ENCODE measurements around the gene NSL1. TPM values are rescaled to one million over a fixed set of nuclear protein-coding genes. Genes with fewer than 3 reads are reported as not detected.
"Not testable (repeated sequence)": the region's sequence is repeated elsewhere in the genome, so short reads cannot be mapped to it uniquely, and the experiment has no call there.

NSL1 gene
- total RNA-seq, 1 donor from 2014 or later: 28.7 TPM

GRCh38 chr1:212782422-212783154 lies 9.0 kb downstream of the NSL1 start:
- Mint-ChIP-seq H3K27ac (ENCODE audit: unreplicated experiment) (peak overlapping the region; percentile 38), H3K4me3 (ENCODE audit: unreplicated experiment) (no peak overlapping the region), H3K27me3 (ENCODE audit: unreplicated experiment) (no peaks in the 10 kb centered on the region), H3K4me1 (ENCODE audit: unreplicated experiment) (peaks cover 3% of the 10 kb centered on the region), H3K36me3 (ENCODE audit: unreplicated experiment) (peaks cover 18% of the 10 kb centered on the region), H3K9me3 (ENCODE audit: unreplicated experiment) (no peaks in the 10 kb centered on the region)
- TF ChIP-seq, protein P1, sequence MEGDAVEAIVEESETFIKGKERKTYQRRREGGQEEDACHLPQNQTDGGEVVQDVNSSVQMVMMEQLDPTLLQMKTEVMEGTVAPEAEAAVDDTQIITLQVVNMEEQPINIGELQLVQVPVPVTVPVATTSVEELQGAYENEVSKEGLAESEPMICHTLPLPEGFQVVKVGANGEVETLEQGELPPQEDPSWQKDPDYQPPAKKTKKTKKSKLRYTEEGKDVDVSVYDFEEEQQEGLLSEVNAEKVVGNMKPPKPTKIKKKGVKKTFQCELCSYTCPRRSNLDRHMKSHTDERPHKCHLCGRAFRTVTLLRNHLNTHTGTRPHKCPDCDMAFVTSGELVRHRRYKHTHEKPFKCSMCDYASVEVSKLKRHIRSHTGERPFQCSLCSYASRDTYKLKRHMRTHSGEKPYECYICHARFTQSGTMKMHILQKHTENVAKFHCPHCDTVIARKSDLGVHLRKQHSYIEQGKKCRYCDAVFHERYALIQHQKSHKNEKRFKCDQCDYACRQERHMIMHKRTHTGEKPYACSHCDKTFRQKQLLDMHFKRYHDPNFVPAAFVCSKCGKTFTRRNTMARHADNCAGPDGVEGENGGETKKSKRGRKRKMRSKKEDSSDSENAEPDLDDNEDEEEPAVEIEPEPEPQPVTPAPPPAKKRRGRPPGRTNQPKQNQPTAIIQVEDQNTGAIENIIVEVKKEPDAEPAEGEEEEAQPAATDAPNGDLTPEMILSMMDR (IDR thresholded peaks at IDR 0.05): peak; percentile 71
- DNase-seq (ENCODE audit: extremely low spot score, unreplicated experiment): no peak

GRCh38 chr1:212781225-212781624 lies 10.4 kb downstream of the NSL1 start:
- Mint-ChIP-seq H3K9me3 (ENCODE audit: unreplicated experiment) (no peaks in the 10 kb centered on the region), H3K4me3 (ENCODE audit: unreplicated experiment) (no peak overlapping the region), H3K27me3 (ENCODE audit: unreplicated experiment) (no peaks in the 10 kb centered on the region), H3K36me3 (ENCODE audit: unreplicated experiment) (peaks cover 18% of the 10 kb centered on the region), H3K27ac (ENCODE audit: unreplicated experiment) (no peak overlapping the region), H3K4me1 (ENCODE audit: unreplicated experiment) (peaks cover 3% of the 10 kb centered on the region)
- TF ChIP-seq, protein P1 (IDR thresholded peaks at IDR 0.05): no peak
- no peak for DNase-seq (ENCODE audit: extremely low spot score, unreplicated experiment)

DNA sequence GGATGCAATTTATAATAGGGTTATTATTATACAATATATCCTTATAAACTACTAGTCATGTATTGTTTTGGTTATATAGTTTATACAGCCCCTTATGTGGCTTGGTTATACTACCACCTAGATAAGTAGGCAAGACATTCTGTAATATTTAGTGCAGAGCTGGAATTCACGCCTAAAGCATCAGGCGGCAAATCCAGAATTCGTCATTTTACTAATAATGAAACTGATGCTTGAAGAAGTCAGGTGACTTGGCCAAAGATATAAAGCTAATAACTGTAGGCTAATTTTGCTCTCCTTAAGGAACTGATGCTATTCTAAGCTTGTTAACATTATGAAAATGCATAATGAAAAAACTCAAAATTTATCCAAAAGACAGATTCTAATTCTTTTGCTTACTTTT lies 10.8 kb downstream of the NSL1 start:
- TF ChIP-seq, protein P1 (IDR thresholded peaks at IDR 0.05): no peak
- no peak overlapping the region for H3K4me3 Mint-ChIP-seq (ENCODE audit: unreplicated experiment)
- peaks cover 18% of the 10 kb centered on the region for H3K36me3 Mint-ChIP-seq (ENCODE audit: unreplicated experiment)
- no peaks in the 10 kb centered on the region for H3K9me3 Mint-ChIP-seq (ENCODE audit: unreplicated experiment)
- no peaks in the 10 kb centered on the region for H3K27me3 Mint-ChIP-seq (ENCODE audit: unreplicated experiment)
- H3K27ac Mint-ChIP-seq (ENCODE audit: unreplicated experiment): no peak overlapping the region
- no peak for DNase-seq (ENCODE audit: extremely low spot score, unreplicated experiment)
- H3K4me1 Mint-ChIP-seq (ENCODE audit: unreplicated experiment): peaks cover 3% of the 10 kb centered on the region

DNA sequence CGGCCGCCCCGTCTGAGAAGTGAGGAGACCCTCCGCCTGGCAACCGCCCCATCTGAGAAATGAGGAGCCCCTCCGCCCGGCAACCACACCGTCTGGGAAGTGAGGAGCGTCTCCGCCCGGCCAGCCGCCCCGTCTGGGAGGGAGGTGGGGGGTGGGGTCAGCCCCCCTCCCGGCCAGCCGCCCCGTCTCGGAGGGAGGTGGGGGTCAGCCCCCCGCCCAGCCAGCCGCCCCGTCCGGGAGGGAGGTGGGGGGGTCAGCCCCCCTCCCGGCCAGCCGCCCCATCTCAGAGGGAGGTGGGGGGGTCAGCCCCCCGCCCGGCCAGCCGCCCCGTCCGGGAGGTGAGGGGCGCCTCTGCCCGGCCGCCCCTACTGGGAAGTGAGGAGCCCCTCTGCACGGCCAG lies 12.5 kb downstream of the NSL1 start:
- not testable (repeated sequence) for DNase-seq (ENCODE audit: extremely low spot score, unreplicated experiment); H3K9me3 Mint-ChIP-seq (ENCODE audit: unreplicated experiment); H3K4me1 Mint-ChIP-seq (ENCODE audit: unreplicated experiment); H3K27ac Mint-ChIP-seq (ENCODE audit: unreplicated experiment); H3K4me3 Mint-ChIP-seq (ENCODE audit: unreplicated experiment); H3K27me3 Mint-ChIP-seq (ENCODE audit: unreplicated experiment)
- peaks cover 17% of the 10 kb centered on the region for H3K36me3 Mint-ChIP-seq (ENCODE audit: unreplicated experiment)

- Mint-ChIP-seq H3K4me3 (ENCODE audit: unreplicated experiment) (no peak overlapping the region), H3K36me3 (ENCODE audit: unreplicated experiment) (peaks cover 7% of the 10 kb centered on the region), H3K9me3 (ENCODE audit: unreplicated experiment) (no peaks in the 10 kb centered on the region), H3K27me3 (ENCODE audit: unreplicated experiment) (no peaks in the 10 kb centered on the region), H3K27ac (ENCODE audit: unreplicated experiment) (no peak overlapping the region), H3K4me1 (ENCODE audit: unreplicated experiment) (peaks cover 4% of the 10 kb centered on the region)
- DNase-seq (ENCODE audit: extremely low spot score, unreplicated experiment): no peak
- TF ChIP-seq, protein P1 (IDR thresholded peaks at IDR 0.05): no peak
These were observed 14.4 kb downstream of the NSL1 start for GRCh38 chr1:212777151-212777550.

Data from osteocyte (in vitro differentiated cells).